Stimulated activated CD8-positive, alpha-beta memory T cell treated with anti-CD3 and anti-CD28 coated beads, Interleukin-4, amount 100 ng/mL, for 48 hours (primary cell): ENCODE data around the gene SEMA3G.

Experiments used
- DNase-seq: peaks from one replicate; pipeline ENCODE4 v3.0.0-alpha.2; 2020

SEMA3G gene

GRCh38 chr3:52407779-52408178 is 37.1 kb downstream of the SEMA3G start:
- DNase-seq, result no peak

GRCh38 chr3:52406791-52407510 is 38.0 kb downstream of the SEMA3G start:
- DNase-seq, result no peak

- no peak for DNase-seq
Measured at GRCh38 chr3:52406231-52406661, 38.7 kb downstream of the SEMA3G start.

GRCh38 chr3:52405601-52406110 is 39.2 kb downstream of the SEMA3G start:
- DNase-seq, result no peak

GRCh38 chr3:52405066-52405465 is 39.8 kb downstream of the SEMA3G start:
- no peak for DNase-seq

- DNase-seq, result no peak
Measured at GRCh38 chr3:52404391-52404790, 40.5 kb downstream of the SEMA3G start.

GRCh38 chr3:52403955-52404354 is 40.9 kb downstream of the SEMA3G start:
- no peak for DNase-seq

- no peak for DNase-seq
Measured at GRCh38 chr3:52403271-52403841, 41.5 kb downstream of the SEMA3G start.

- DNase-seq, result no peak
Measured at GRCh38 chr3:52402706-52403270, 42.1 kb downstream of the SEMA3G start.

GRCh38 chr3:52402101-52402521 is 42.8 kb downstream of the SEMA3G start:
- no peak for DNase-seq

- DNase-seq, result no peak
Measured at GRCh38 chr3:52401551-52401950, 43.4 kb downstream of the SEMA3G start.

GRCh38 chr3:52401021-52401420 is 43.9 kb downstream of the SEMA3G start:
- no peak for DNase-seq

GRCh38 chr3:52400275-52400793 is 44.6 kb downstream of the SEMA3G start:
- DNase-seq, result no peak

- DNase-seq, result no peak
Measured at GRCh38 chr3:52399593-52399992, 45.3 kb downstream of the SEMA3G start.

- DNase-seq, result no peak
Measured at GRCh38 chr3:52399131-52399530, 45.8 kb downstream of the SEMA3G start.

- no peak for DNase-seq
Measured at GRCh38 chr3:52398670-52399081, 46.2 kb downstream of the SEMA3G start.

GRCh38 chr3:52397676-52398399 is 47.1 kb downstream of the SEMA3G start:
- DNase-seq, result no peak

GRCh38 chr3:52396907-52397591 is 47.9 kb downstream of the SEMA3G start:
- no peak for DNase-seq

GRCh38 chr3:52396011-52396906 is 48.6 kb downstream of the SEMA3G start:
- DNase-seq, result no peak

GRCh38 chr3:52395503-52395865 is 49.4 kb downstream of the SEMA3G start:
- DNase-seq, result no peak

- no peak for DNase-seq
Measured at GRCh38 chr3:52394751-52395502, 50.0 kb downstream of the SEMA3G start.
